HG03064 (cell line): ENCODE measurements around the gene DIPK2A.

ENCODE experiments used
- ATAC-seq: cut with Tn5 transposase; IDR thresholded peaks from one replicate; pipeline ENCODE4 v1.9.1; 2021; ENCODE audit warnings: low read depth; ENCODE audit not compliant: unreplicated experiment

Gene DIPK2A

GRCh38 chr3:143971359-143972154 is at the start of gene DIPK2A:
TSS of gene DIPK2A (plus strand) at chr3:143971823. CDS start at chr3:143972333, 510 bp downstream.
- peak; percentile 55 for ATAC-seq

- ATAC-seq: peak; percentile 80
These were observed 46.9 kb upstream of the DIPK2A start for GRCh38 chr3:143924522-143925285.

- ATAC-seq: no peak
These were observed 43.6 kb upstream of the DIPK2A start for GRCh38 chr3:143928056-143928455.

GRCh38 chr3:143928541-143929255 is 42.9 kb upstream of the DIPK2A start:
- no peak for ATAC-seq

- ATAC-seq: no peak
These were observed 36.8 kb upstream of the DIPK2A start for GRCh38 chr3:143934791-143935190.

- ATAC-seq: no peak
These were observed 35.9 kb upstream of the DIPK2A start for GRCh38 chr3:143935678-143936077.

- no peak for ATAC-seq
These were observed 20.8 kb upstream of the DIPK2A start for GRCh38 chr3:143950810-143951209.

- peak; percentile 77 for ATAC-seq
These were observed 20.2 kb upstream of the DIPK2A start for GRCh38 chr3:143951351-143951971.

GRCh38 chr3:143952569-143953072 is 19.0 kb upstream of the DIPK2A start:
- no peak for ATAC-seq

- ATAC-seq: no peak
These were observed 16.5 kb upstream of the DIPK2A start for GRCh38 chr3:143955113-143955512.

- ATAC-seq: no peak
These were observed 14.8 kb upstream of the DIPK2A start for GRCh38 chr3:143956838-143957237.

- ATAC-seq: no peak
These were observed 14.2 kb upstream of the DIPK2A start for GRCh38 chr3:143957453-143957852.

- no peak for ATAC-seq
These were observed 12.7 kb upstream of the DIPK2A start for GRCh38 chr3:143958966-143959365.

- ATAC-seq: no peak
These were observed 10.3 kb upstream of the DIPK2A start for GRCh38 chr3:143961342-143961741.

GRCh38 chr3:143963946-143964345 is 7.7 kb upstream of the DIPK2A start:
- no peak for ATAC-seq

- peak; percentile 14 for ATAC-seq
These were observed 757 bp upstream of the DIPK2A start for GRCh38 chr3:143970773-143971358.

GRCh38 chr3:143972155-143972504 is 507 bp downstream of the DIPK2A start:
- no peak for ATAC-seq

GRCh38 chr3:143972505-143973258 is 1.1 kb downstream of the DIPK2A start:
- ATAC-seq: peak; percentile 32

- ATAC-seq: no peak
These were observed 1.8 kb downstream of the DIPK2A start for GRCh38 chr3:143973259-143974021.
